SU-DHL-6 (cell line): ENCODE data around the gene TMEM140.

Experiments used
- H2AFZ ChIP-seq: fragments of 200-600 bp; sonication (generic); 2 replicates; pipeline ENCODE4 v1.6.1; 2014; ENCODE audit warnings: low read depth, mild to moderate bottlenecking, moderate library complexity, mixed read lengths, antibody characterized with exemption, low read length; ENCODE audit not compliant: severe bottlenecking
- H3F3A ChIP-seq: fragments of 200-600 bp; shearing (Covaris generic); 2 replicates; pipeline ENCODE4 v1.6.0; 2016; ENCODE audit warnings: antibody characterized with exemption, mild to moderate bottlenecking; ENCODE audit not compliant: insufficient read depth
- H3K27ac ChIP-seq: fragments of 200-600 bp; sonication (generic); 2 replicates; pipeline ENCODE4 v1.5.1; 2016; ENCODE audit warnings: low read depth, mild to moderate bottlenecking, low read length, moderate library complexity, mixed read lengths
- H3K27me3 ChIP-seq: fragments of 200-600 bp; sonication (generic), shearing (Covaris generic); 2 replicates; pipeline ENCODE4 v1.6.0; 2014; ENCODE audit warnings: mild to moderate bottlenecking, low read length
- H3K36me3 ChIP-seq: fragments of 200-600 bp; sonication (generic); 2 replicates; pipeline ENCODE4 v1.6.1; 2014; ENCODE audit warnings: mild to moderate bottlenecking, low read length, mixed read lengths
- H3K4me2 ChIP-seq: fragments of 300-600, 200-600 bp; shearing (Covaris generic), sonication (generic); 2 replicates; pipeline ENCODE4 v1.6.0; 2014; ENCODE audit warnings: low read length, low read depth, mild to moderate bottlenecking; ENCODE audit not compliant: poor library complexity, severe bottlenecking
- H3K4me3 ChIP-seq: fragments of 200-600 bp; sonication (generic); 2 replicates; pipeline ENCODE4 v1.5.1; 2014; ENCODE audit warnings: antibody characterized with exemption, low read length, mild to moderate bottlenecking, mixed read lengths; ENCODE audit not compliant: insufficient read depth, poor library complexity, severe bottlenecking
- H3K79me2 ChIP-seq: fragments of 200-600 bp; sonication (generic); 2 replicates; pipeline ENCODE4 v1.6.1; 2014; ENCODE audit warnings: mild to moderate bottlenecking, low read length, moderate library complexity; ENCODE audit not compliant: insufficient read depth
- H3K9ac ChIP-seq: fragments of 200-600 bp; sonication (generic); 2 replicates; pipeline ENCODE4 v1.7.0; 2014; ENCODE audit warnings: mild to moderate bottlenecking, low read length
- H3K9me2 ChIP-seq: fragments of 200-600 bp; sonication (generic); replicated peaks from 2 replicates; pipeline ENCODE4 v1.6.1; 2014; ENCODE audit warnings: low read length; ENCODE audit not compliant: insufficient read depth
- H3K9me3 ChIP-seq: fragments of 200-600 bp; sonication (generic); 2 replicates; pipeline ENCODE4 v1.6.1; 2014; ENCODE audit warnings: low read length, mixed read lengths; ENCODE audit not compliant: insufficient read depth
- H4K20me1 ChIP-seq: fragments of 200-600 bp; sonication (generic); 2 replicates; pipeline ENCODE4 v1.6.1; 2014; ENCODE audit warnings: low read depth, mild to moderate bottlenecking, antibody characterized with exemption, low read length, moderate library complexity, mixed read lengths
- CTCF ChIP-seq: fragments of 200-600 bp; sonication (generic); IDR thresholded peaks from one replicate; pipeline ENCODE4 v1.5.1; 2017; ENCODE audit warnings: antibody characterized with exemption, mild to moderate bottlenecking, low read length, moderate library complexity; ENCODE audit not compliant: insufficient read depth, poor library complexity, severe bottlenecking
- EZH2phosphoT487 ChIP-seq: fragments of 200-600 bp; sonication (generic), shearing (Covaris generic); conservative IDR thresholded peaks from 2 replicates; pipeline ENCODE4 v1.6.1; 2018; ENCODE audit warnings: mild to moderate bottlenecking, antibody characterized with exemption, low read length, moderate library complexity, mixed read lengths

Gene TMEM140

GRCh38 chr7:135128931-135129330 lies 18.9 kb upstream of the TMEM140 start:
- H3K27ac ChIP-seq: no peak overlapping the region
- no peaks in the 10 kb centered on the region for H3K27me3 ChIP-seq
- H4K20me1 ChIP-seq: no peaks in the 10 kb centered on the region
- H3K36me3 ChIP-seq: peaks cover 5% of the 10 kb centered on the region; the same call in 1 of the 2 replicates
- no peaks in the 10 kb centered on the region for H3K79me2 ChIP-seq
- no peaks in the 10 kb centered on the region for H3K9me2 ChIP-seq
- TF ChIP-seq EZH2phosphoT487: no peak
- TF ChIP-seq CTCF: no peak
- no peak overlapping the region for H3K4me3 ChIP-seq
- H3F3A ChIP-seq: no peaks in the 10 kb centered on the region
- no peak overlapping the region for H2AFZ ChIP-seq
- no peaks in the 10 kb centered on the region for H3K9me3 ChIP-seq
- no peak overlapping the region for H3K4me2 ChIP-seq
- H3K9ac ChIP-seq: no peak overlapping the region

- Histone ChIP-seq H3K36me3 (peaks cover 5% of the 10 kb centered on the region; the same call in 1 of the 2 replicates), H3K79me2 (no peaks in the 10 kb centered on the region), H4K20me1 (no peaks in the 10 kb centered on the region), H3K27ac (no peak overlapping the region), H3K9me3 (no peaks in the 10 kb centered on the region), H3K9me2 (no peaks in the 10 kb centered on the region), H3K4me3 (no peak overlapping the region), H3K4me2 (no peak overlapping the region), H2AFZ (no peak overlapping the region), H3K9ac (no peak overlapping the region), H3F3A (no peaks in the 10 kb centered on the region), H3K27me3 (no peaks in the 10 kb centered on the region)
- no peak for TF ChIP-seq EZH2phosphoT487
- no peak for TF ChIP-seq CTCF
Measured at GRCh38 chr7:135129579-135129978, 18.3 kb upstream of the TMEM140 start.

- Histone ChIP-seq H3K9me3 (no peaks in the 10 kb centered on the region), H3K4me2 (no peak overlapping the region), H4K20me1 (no peaks in the 10 kb centered on the region), H3F3A (no peaks in the 10 kb centered on the region), H3K27me3 (no peaks in the 10 kb centered on the region), H3K79me2 (no peaks in the 10 kb centered on the region), H2AFZ (no peak overlapping the region), H3K9ac (no peak overlapping the region), H3K4me3 (no peak overlapping the region), H3K27ac (no peak overlapping the region), H3K9me2 (no peaks in the 10 kb centered on the region), H3K36me3 (no peaks in the 10 kb centered on the region)
- TF ChIP-seq EZH2phosphoT487 (no peak), CTCF (no peak)
Measured at GRCh38 chr7:135143885-135144668, 3.8 kb upstream of the TMEM140 start.
